Subcutaneous adipose tissue (tissue), 4 donors: ENCODE measurements around the gene CRYGS. TPM values are rescaled to one million over a fixed set of nuclear protein-coding genes. Genes with fewer than 3 reads are reported as not detected.

Experiments
- total RNA-seq, 4 donors: library from RNA; depleted of rRNA; stranded (reverse); fragments of >200 nt; gene quantifications; one replicate each; pipeline ENCODE4 v1.1.0, GENCODE V29; 2016
- TF ChIP-seq, protein P1 (sequence below): fragments of 450-650 bp; IDR thresholded peaks from one replicate; pipeline ENCODE4 v1.5.1; 2016; ENCODE audit warnings: low read depth, mild to moderate bottlenecking, control low read depth, antibody characterized with exemption, moderate library complexity

CRYGS gene
- total RNA-seq, 4 donors from 2014 or later = 2.3 to 7.9 (median 5.8) TPM

DNA sequence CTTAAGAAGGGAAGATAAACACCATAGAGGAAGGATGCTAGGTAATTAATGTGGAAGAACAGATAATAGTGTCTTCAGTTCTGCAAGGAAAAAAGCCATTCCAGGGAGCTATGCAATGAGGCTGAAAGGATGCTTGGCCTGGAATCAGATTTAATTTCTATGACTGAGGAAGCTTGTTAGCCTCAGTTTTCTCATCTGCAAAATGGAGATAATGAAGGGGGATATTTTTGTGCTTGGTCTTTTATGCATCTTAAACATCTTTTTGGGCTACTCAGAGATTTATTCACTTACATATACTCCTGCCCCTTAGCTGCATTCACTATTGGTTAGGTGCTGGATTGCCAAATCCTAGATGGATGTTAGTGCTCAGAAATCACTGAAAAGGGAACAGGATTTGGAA is 43.0 kb upstream of the CRYGS start:
- TF ChIP-seq, protein P1, sequence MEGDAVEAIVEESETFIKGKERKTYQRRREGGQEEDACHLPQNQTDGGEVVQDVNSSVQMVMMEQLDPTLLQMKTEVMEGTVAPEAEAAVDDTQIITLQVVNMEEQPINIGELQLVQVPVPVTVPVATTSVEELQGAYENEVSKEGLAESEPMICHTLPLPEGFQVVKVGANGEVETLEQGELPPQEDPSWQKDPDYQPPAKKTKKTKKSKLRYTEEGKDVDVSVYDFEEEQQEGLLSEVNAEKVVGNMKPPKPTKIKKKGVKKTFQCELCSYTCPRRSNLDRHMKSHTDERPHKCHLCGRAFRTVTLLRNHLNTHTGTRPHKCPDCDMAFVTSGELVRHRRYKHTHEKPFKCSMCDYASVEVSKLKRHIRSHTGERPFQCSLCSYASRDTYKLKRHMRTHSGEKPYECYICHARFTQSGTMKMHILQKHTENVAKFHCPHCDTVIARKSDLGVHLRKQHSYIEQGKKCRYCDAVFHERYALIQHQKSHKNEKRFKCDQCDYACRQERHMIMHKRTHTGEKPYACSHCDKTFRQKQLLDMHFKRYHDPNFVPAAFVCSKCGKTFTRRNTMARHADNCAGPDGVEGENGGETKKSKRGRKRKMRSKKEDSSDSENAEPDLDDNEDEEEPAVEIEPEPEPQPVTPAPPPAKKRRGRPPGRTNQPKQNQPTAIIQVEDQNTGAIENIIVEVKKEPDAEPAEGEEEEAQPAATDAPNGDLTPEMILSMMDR = no peak

DNA sequence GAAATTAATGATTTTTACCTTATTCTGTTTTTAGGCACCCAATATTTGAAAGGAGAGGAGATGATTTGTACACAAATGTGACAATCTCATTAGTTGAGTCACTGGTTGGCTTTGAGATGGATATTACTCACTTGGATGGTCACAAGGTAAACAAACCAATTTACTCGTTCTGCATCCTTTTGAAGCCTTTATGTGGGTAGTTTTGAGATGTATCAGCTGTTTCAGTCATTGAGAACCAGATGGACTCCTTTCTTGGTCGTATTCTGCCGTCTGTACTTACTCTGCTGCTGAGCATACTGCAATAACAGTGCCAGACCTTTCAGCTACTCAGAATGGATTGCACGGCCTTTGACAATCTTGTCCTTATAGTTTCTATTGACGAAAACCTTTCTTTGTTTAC is 39.7 kb upstream of the CRYGS start:
- TF ChIP-seq, protein P1 = no peak

DNA sequence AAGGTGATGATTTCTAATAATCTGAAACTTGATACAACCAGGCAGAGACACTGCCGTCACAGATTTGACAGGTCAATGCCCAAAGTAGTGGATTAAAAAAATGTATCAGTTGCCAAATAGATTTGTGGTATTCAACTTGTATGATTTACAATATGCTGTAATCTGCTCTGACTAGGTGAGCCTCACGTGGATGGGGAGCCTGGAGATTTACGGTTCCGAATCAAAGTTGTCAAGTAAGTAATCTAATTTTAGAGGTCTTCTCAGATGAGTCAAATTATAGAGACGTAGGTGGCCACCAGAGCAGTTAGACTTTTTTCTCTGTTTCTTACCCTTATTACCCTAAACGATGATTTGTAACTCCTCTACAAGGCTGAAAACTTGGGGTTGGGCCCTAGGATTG is 38.4 kb upstream of the CRYGS start:
- TF ChIP-seq, protein P1 = no peak

DNA sequence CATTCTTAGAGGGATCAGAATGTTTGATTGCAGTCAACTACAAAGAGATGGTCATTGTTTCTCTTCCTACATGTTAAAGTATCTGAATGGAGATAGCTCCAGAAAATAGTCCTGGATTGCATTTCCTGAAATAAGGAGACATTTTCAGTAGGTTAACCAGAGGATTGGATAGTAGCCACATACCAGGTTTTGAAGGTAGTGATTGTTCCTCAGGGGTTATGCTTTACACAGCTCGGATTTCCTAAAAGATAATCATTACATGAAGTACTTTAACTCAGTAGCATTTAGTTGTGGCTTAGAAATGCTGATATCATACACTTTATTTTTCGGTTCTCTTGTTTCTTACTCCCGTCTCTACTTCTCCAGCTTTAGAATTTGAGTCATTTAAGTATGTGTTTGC is 36.6 kb upstream of the CRYGS start:
- TF ChIP-seq, protein P1 = no peak

DNA sequence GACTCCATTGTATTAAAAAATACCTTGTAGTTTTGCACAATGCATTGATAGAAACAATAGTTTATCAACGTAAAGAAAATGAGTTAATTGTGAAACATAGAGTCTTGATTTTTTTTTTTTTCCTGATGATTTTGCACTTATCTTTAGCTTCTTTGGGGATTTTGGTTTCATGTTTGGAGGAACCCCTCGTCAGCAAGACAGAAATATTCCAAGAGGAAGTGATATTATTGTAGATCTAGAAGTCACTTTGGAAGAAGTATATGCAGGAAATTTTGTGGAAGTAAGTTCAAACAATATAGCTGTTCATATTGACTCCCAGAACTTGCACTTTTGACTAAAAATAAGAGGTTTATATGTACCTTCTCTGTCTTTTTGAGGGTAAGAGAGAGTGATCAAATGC is 33.3 kb upstream of the CRYGS start:
- TF ChIP-seq, protein P1 = no peak

DNA sequence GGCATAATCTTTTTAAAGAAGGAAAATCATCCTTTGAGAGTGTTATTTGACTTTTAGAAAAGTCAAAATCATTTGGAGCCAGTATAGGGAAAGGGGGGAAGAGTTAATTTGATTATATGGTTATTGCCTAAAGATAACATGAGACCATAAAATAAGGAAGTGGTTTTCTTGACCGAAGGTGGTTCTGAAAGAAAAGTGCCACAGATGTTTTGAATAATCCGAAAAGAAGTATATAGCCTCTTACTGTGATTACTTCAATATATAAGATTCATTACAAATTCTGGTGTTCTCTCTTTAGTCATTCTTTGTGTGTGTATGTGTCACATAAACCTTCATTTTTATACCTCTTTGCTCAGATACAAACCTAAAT is 27.4 kb upstream of the CRYGS start:
- TF ChIP-seq, protein P1 = no peak

DNA sequence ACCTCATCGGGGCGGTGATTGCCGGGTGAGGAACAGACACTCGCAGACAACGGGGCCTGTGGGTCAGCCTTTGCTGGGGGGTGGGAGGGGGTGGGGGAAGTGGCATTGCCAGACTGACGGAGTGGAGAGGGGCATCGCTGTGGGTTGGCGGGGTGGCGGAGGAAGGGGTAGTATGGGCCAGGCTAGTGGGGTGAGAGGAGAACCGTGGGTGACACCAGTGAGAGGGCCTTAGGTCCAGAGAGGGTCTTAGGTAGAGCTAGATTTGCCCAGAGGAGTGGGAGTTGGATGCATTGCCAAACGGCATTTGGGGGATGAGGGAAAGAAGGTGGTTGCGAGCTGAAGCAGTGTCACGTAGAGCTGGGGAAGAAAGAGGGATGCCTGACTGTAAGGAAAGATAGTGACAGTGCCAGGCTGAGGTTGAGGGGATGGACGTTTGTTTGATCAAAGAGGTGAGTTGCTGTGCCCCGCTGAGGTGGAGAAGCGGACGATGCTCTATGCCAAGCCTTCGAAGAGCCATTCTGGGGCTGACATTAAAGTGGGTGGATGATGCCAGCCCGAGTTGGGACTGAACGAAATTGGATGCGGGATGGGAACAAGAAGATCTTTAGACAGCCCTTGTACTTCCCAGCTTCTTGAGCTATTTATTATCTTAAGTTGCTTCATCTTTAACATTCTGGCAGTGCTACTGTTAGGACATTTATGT is 26.9 kb upstream of the CRYGS start:
- TF ChIP-seq, protein P1 = no peak
